OCI-LY7 (cell line): Measurements from ENCODE around the gene MYLK4. TPM values are rescaled to one million over a fixed set of nuclear protein-coding genes. Genes with fewer than 3 reads are reported as not detected.

Source experiments
- BruUV-seq: library from RNA; stranded (reverse); fragments of 400-500 nt; replicated peaks from 2 replicates; lab custom pipeline; 2021; lab: Mats Ljungman, UMichigan
- CTCF ChIA-PET: fragments of 300-600 bp; sonication (Branson Sonifier 250); formaldehyde crosslinking; loops from one replicate; lab custom pipeline; 2022; ENCODE audit warnings: antibody characterized with exemption; ENCODE audit not compliant: unreplicated experiment; lab: Charles Lee
- POLR2A ChIA-PET: fragments of 300-600 bp; sonication (Branson Sonifier 250); formaldehyde crosslinking; loops from one replicate; lab custom pipeline; 2022; ENCODE audit warnings: antibody characterized with exemption; lab: Charles Lee
- DNase-seq: peaks from one replicate; pipeline ENCODE4 v3.0.0-alpha.2; 2015; ENCODE audit warnings: low spot score
- H2AFZ ChIP-seq: fragments of 200-600 bp; sonication (generic), shearing (Covaris generic); 2 replicates; pipeline ENCODE4 v1.6.1; 2014; ENCODE audit warnings: mild to moderate bottlenecking, antibody characterized with exemption, low read length, moderate library complexity
- H3K27ac ChIP-seq: fragments of 200-600 bp; sonication (generic); 2 replicates; pipeline ENCODE4 v1.5.1; 2014; ENCODE audit warnings: mixed run types, low read depth, mild to moderate bottlenecking, moderate library complexity, low read length, inconsistent platforms; ENCODE audit not compliant: poor library complexity, severe bottlenecking
- H3K36me3 ChIP-seq: fragments of 200-600 bp; sonication (generic); 2 replicates; pipeline ENCODE4 v1.6.1; 2014; ENCODE audit warnings: mild to moderate bottlenecking, antibody characterized with exemption, low read length, moderate library complexity, mixed read lengths; ENCODE audit not compliant: insufficient read depth
- H3K4me1 ChIP-seq: fragments of 200-600 bp; sonication (generic); 2 replicates; pipeline ENCODE4 v1.5.1; 2014; ENCODE audit warnings: mild to moderate bottlenecking, low read length; ENCODE audit not compliant: insufficient read depth, poor library complexity, severe bottlenecking
- H3K4me2 ChIP-seq: fragments of 200-600 bp; sonication (generic); 2 replicates; pipeline ENCODE4 v1.6.1; 2014; ENCODE audit warnings: mild to moderate bottlenecking, low read length
- H3K4me3 ChIP-seq: fragments of 200-600 bp; sonication (generic); 2 replicates; pipeline ENCODE4 v1.5.1; 2014; ENCODE audit warnings: mild to moderate bottlenecking, low read depth, low read length; ENCODE audit not compliant: poor library complexity, severe bottlenecking
- H3K79me2 ChIP-seq: fragments of 200-600 bp; sonication (generic); 2 replicates; pipeline ENCODE4 v1.6.1; 2016; ENCODE audit warnings: low read depth, mild to moderate bottlenecking, low read length, moderate library complexity, mixed read lengths; ENCODE audit not compliant: insufficient read depth
- H3K9me2 ChIP-seq: fragments of 200-600 bp; sonication (generic); 2 replicates; pipeline ENCODE4 v1.6.1; 2016; ENCODE audit warnings: mild to moderate bottlenecking, low read length, mixed read lengths; ENCODE audit not compliant: insufficient read depth
- H3K9me3 ChIP-seq: fragments of 200-600 bp; sonication (generic); 2 replicates; pipeline ENCODE4 v1.6.1; 2014; ENCODE audit warnings: mild to moderate bottlenecking, mixed run types, low read length, mixed read lengths
- H4K20me1 ChIP-seq: fragments of 200-600 bp; sonication (generic); 2 replicates; pipeline ENCODE4 v1.6.1; 2014; ENCODE audit warnings: mild to moderate bottlenecking, antibody characterized with exemption, low read length, moderate library complexity, mixed read lengths; ENCODE audit not compliant: insufficient read depth
- EZH2phosphoT487 ChIP-seq: fragments of 200-600 bp; sonication (generic); IDR thresholded peaks from 2 replicates; pipeline ENCODE4 v1.6.1; 2018; ENCODE audit warnings: low read depth, borderline replicate concordance, mild to moderate bottlenecking, mixed run types, antibody characterized with exemption, low read length, moderate library complexity, mixed read lengths
- intact Hi-C: fragments of 100-400 bp; cut with micrococcal nuclease; formaldehyde crosslinking; loops from one replicate; pipeline ENCODE4 v1.10.0; 2022; ENCODE audit not compliant: unreplicated experiment
- total RNA-seq, 2 experiments: library from RNA; depleted of rRNA in 1 of 2; stranded (reverse); fragments of >200 nt in 1 of 2; shearing (Covaris generic) in 1 of 2; gene quantifications; 2 replicates each; pipeline ENCODE4 v1.2.3, GENCODE V29; 2014 to 2022
- TF ChIP-seq, protein P1 (sequence below): fragments of 200-600 bp; sonication (generic); conservative IDR thresholded peaks from 2 replicates; pipeline ENCODE4 v1.5.1; 2014; ENCODE audit warnings: mild to moderate bottlenecking, antibody characterized with exemption, low read length, moderate library complexity, mixed read lengths

Gene MYLK4
- total RNA-seq, 2 experiments from 2014 or later: 0.16 to 0.36 TPM

GRCh38 chr6:2680264-2680922, 70.3 kb downstream of the MYLK4 start:
- H4K20me1 ChIP-seq: no peaks in the 10 kb centered on the region
- H3K4me2 ChIP-seq: no peak overlapping the region
- no peak overlapping the region for H3K27ac ChIP-seq
- no TSS peak for BruUV-seq
- ChIA-PET POLR2A (no interaction called here), CTCF (no interaction called here)
- intact Hi-C loops: no loop called here
- H3K79me2 ChIP-seq: no peaks in the 10 kb centered on the region
- no peak overlapping the region for H2AFZ ChIP-seq
- no peaks in the 10 kb centered on the region for H3K9me3 ChIP-seq
- H3K4me1 ChIP-seq: no peaks in the 10 kb centered on the region
- no peak overlapping the region for H3K4me3 ChIP-seq
- no peak for DNase-seq
- no peaks in the 10 kb centered on the region for H3K36me3 ChIP-seq
- no peaks in the 10 kb centered on the region for H3K9me2 ChIP-seq
- TF ChIP-seq EZH2phosphoT487: no peak

DNA sequence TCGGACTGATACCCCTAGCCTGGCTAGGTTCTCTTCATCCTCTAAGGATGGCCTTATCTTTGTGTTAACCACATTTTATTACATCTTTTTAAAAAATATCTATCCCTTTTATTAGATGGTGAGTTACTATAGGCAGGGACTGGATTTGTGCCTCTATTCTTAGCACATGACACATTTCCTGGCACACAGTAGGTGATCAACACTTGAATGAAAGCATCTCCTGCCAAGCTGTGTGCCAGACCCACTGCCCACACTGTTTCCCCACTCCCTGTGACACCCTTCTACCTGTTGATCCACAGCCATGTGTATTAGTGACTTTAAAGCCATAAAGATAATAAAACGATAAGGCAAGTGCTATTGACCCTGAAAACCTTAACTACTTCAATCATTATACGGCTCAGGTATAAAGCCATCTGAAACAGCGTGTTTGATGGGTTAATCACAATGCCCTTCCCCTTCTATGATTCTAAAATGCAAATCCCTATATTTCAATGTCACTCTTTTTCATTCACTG, 73.6 kb downstream of the MYLK4 start:
- H3K9me3 ChIP-seq: no peaks in the 10 kb centered on the region
- no peaks in the 10 kb centered on the region for H3K79me2 ChIP-seq
- no peaks in the 10 kb centered on the region for H3K4me1 ChIP-seq
- H3K4me3 ChIP-seq: no peak overlapping the region
- H4K20me1 ChIP-seq: no peaks in the 10 kb centered on the region
- DNase-seq: no peak
- H3K27ac ChIP-seq: no peak overlapping the region
- ChIA-PET CTCF (no interaction called here), POLR2A (no interaction called here)
- intact Hi-C loops: no loop called here
- BruUV-seq: no TSS peak
- no peak overlapping the region for H2AFZ ChIP-seq
- no peak for TF ChIP-seq EZH2phosphoT487
- TF ChIP-seq, protein P1, sequence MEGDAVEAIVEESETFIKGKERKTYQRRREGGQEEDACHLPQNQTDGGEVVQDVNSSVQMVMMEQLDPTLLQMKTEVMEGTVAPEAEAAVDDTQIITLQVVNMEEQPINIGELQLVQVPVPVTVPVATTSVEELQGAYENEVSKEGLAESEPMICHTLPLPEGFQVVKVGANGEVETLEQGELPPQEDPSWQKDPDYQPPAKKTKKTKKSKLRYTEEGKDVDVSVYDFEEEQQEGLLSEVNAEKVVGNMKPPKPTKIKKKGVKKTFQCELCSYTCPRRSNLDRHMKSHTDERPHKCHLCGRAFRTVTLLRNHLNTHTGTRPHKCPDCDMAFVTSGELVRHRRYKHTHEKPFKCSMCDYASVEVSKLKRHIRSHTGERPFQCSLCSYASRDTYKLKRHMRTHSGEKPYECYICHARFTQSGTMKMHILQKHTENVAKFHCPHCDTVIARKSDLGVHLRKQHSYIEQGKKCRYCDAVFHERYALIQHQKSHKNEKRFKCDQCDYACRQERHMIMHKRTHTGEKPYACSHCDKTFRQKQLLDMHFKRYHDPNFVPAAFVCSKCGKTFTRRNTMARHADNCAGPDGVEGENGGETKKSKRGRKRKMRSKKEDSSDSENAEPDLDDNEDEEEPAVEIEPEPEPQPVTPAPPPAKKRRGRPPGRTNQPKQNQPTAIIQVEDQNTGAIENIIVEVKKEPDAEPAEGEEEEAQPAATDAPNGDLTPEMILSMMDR: no peak
- H3K9me2 ChIP-seq: no peaks in the 10 kb centered on the region
- H3K4me2 ChIP-seq: no peak overlapping the region
- H3K36me3 ChIP-seq: no peaks in the 10 kb centered on the region

- intact Hi-C loops: no loop called here
- Histone ChIP-seq H3K4me3 (no peak overlapping the region), H3K36me3 (no peaks in the 10 kb centered on the region), H3K79me2 (no peaks in the 10 kb centered on the region), H3K4me1 (no peaks in the 10 kb centered on the region), H3K9me2 (no peaks in the 10 kb centered on the region), H3K4me2 (no peak overlapping the region), H2AFZ (no peak overlapping the region), H3K9me3 (no peaks in the 10 kb centered on the region), H3K27ac (no peak overlapping the region), H4K20me1 (no peaks in the 10 kb centered on the region)
- no TSS peak for BruUV-seq
- ChIA-PET POLR2A (no interaction called here), CTCF (no interaction called here)
- no peak for TF ChIP-seq EZH2phosphoT487
- TF ChIP-seq, protein P1: no peak
- no peak for DNase-seq
Observed at GRCh38 chr6:2676048-2676447, 74.7 kb downstream of the MYLK4 start.
